PC-9 (cell line): Measurements from ENCODE around the gene SLC12A3. TPM values are rescaled to one million over a fixed set of nuclear protein-coding genes. Genes with fewer than 3 reads are reported as not detected.

Experiments used
- BruUV-seq: library from RNA; stranded (reverse); fragments of 400-500 nt; replicated peaks from 2 replicates; lab custom pipeline; 2021; lab: Mats Ljungman, UMichigan
- CTCF ChIA-PET: fragments of 300-600 bp; sonication (Branson Sonifier 250); formaldehyde crosslinking; loops from one replicate; lab custom pipeline; 2022; ENCODE audit warnings: antibody characterized with exemption; lab: Charles Lee
- POLR2A ChIA-PET: fragments of 300-600 bp; sonication (Branson Sonifier 250); formaldehyde crosslinking; loops from one replicate; lab custom pipeline; 2022; ENCODE audit warnings: antibody characterized with exemption; ENCODE audit not compliant: unreplicated experiment; lab: Charles Lee
- DNase-seq, 2 experiments: peaks; one replicate each; pipeline versions ENCODE4 v3.0.0 to v3.0.0-alpha.2; 2015 to 2022; ENCODE audit warnings: mixed read lengths in 1 of 2
- H2AFZ ChIP-seq: fragments of 200-600 bp; sonication (generic); 2 replicates; pipeline ENCODE4 v1.8.1; 2017; ENCODE audit warnings: antibody characterized with exemption
- H3F3A ChIP-seq: fragments of 200-600 bp; sonication (generic); 2 replicates; pipeline ENCODE4 v1.8.1; 2017; ENCODE audit warnings: antibody characterized with exemption, mild to moderate bottlenecking, low read depth; ENCODE audit not compliant: insufficient read depth
- H3K27ac ChIP-seq: fragments of 200-600 bp; sonication (generic); 2 replicates; pipeline ENCODE4 v1.6.1; 2016; ENCODE audit warnings: mixed run types
- H3K27me3 ChIP-seq: fragments of 200-600 bp; sonication (generic); 2 replicates; pipeline ENCODE4 v1.6.1; 2016; ENCODE audit warnings: low read depth, mixed run types; ENCODE audit not compliant: insufficient read depth
- H3K36me3 ChIP-seq: fragments of 200-600 bp; sonication (generic); 2 replicates; pipeline ENCODE4 v1.6.1; 2016; ENCODE audit warnings: low read depth, mixed run types
- H3K4me1 ChIP-seq: fragments of 200-600 bp; sonication (generic); replicated peaks from 2 replicates; pipeline ENCODE4 v1.6.1; 2016; ENCODE audit warnings: mixed run types; ENCODE audit not compliant: insufficient read depth
- H3K4me2 ChIP-seq: fragments of 200-600 bp; sonication (generic); 2 replicates; pipeline ENCODE4 v1.6.1; 2017; ENCODE audit warnings: mixed run types
- H3K4me3 ChIP-seq: fragments of 200-600 bp; sonication (generic); 2 replicates; pipeline ENCODE4 v1.6.1; 2016; ENCODE audit warnings: mixed run types
- H3K79me2 ChIP-seq: fragments of 200-600 bp; sonication (generic); 2 replicates; pipeline ENCODE4 v1.6.1; 2017; ENCODE audit warnings: low read depth, mixed run types
- H3K9me2 ChIP-seq: fragments of 200-600 bp; sonication (generic); 2 replicates; pipeline ENCODE4 v1.8.1; 2017; ENCODE audit warnings: mild to moderate bottlenecking; ENCODE audit not compliant: insufficient read depth
- H3K9me3 ChIP-seq: fragments of 200-600 bp; sonication (generic); 2 replicates; pipeline ENCODE4 v1.8.1; 2016; ENCODE audit warnings: low read depth; ENCODE audit not compliant: insufficient read depth
- H4K20me1 ChIP-seq: fragments of 200-600 bp; sonication (generic); 2 replicates; pipeline ENCODE4 v1.8.1; 2017; ENCODE audit not compliant: insufficient read depth
- EZH2 ChIP-seq: fragments of 200-600 bp; sonication (generic); IDR thresholded peaks from 2 replicates; pipeline ENCODE4 v1.8.0; 2017; ENCODE audit warnings: antibody characterized with exemption, low read depth
- intact Hi-C: fragments of 100-400 bp; cut with micrococcal nuclease; formaldehyde crosslinking; loops from one replicate; pipeline ENCODE4 v1.10.0; 2022; ENCODE audit not compliant: unreplicated experiment
- total RNA-seq: library from RNA; stranded (reverse); gene quantifications from 2 replicates; pipeline ENCODE4 v1.2.3, GENCODE V29; 2021
- TF ChIP-seq, protein P1 (sequence below): fragments of 200-600 bp; sonication (generic); conservative IDR thresholded peaks from 2 replicates; pipeline ENCODE4 v1.6.1; 2017; ENCODE audit warnings: mixed run types, antibody characterized with exemption, mild to moderate bottlenecking, moderate library complexity

SLC12A3 gene
- total RNA-seq, 1 experiment from 2014 or later, result 0.26 TPM

GRCh38 chr16:56896244-56896643, 31.2 kb downstream of the SLC12A3 start:
- Histone ChIP-seq H3K9me3 (no peaks in the 10 kb centered on the region), H3K27me3 (peaks cover 8% of the 10 kb centered on the region; the same call in 1 of the 2 replicates), H3K9me2 (no peaks in the 10 kb centered on the region), H3K27ac (no peak overlapping the region), H2AFZ (no peak overlapping the region), H3K4me3 (no peak overlapping the region), H3K4me2 (no peak overlapping the region), H3K36me3 (no peaks in the 10 kb centered on the region), H3K79me2 (no peaks in the 10 kb centered on the region), H3F3A (peaks cover 8% of the 10 kb centered on the region; the same call in 1 of the 2 replicates), H3K4me1 (peaks cover 5% of the 10 kb centered on the region), H4K20me1 (no peaks in the 10 kb centered on the region)
- no TSS peak for BruUV-seq
- intact Hi-C loops, result no loop called here
- TF ChIP-seq, protein P1, sequence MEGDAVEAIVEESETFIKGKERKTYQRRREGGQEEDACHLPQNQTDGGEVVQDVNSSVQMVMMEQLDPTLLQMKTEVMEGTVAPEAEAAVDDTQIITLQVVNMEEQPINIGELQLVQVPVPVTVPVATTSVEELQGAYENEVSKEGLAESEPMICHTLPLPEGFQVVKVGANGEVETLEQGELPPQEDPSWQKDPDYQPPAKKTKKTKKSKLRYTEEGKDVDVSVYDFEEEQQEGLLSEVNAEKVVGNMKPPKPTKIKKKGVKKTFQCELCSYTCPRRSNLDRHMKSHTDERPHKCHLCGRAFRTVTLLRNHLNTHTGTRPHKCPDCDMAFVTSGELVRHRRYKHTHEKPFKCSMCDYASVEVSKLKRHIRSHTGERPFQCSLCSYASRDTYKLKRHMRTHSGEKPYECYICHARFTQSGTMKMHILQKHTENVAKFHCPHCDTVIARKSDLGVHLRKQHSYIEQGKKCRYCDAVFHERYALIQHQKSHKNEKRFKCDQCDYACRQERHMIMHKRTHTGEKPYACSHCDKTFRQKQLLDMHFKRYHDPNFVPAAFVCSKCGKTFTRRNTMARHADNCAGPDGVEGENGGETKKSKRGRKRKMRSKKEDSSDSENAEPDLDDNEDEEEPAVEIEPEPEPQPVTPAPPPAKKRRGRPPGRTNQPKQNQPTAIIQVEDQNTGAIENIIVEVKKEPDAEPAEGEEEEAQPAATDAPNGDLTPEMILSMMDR, result no peak
- no peak for TF ChIP-seq EZH2
- ChIA-PET CTCF (no interaction called here), POLR2A (interaction anchor here (0.7 kb wide), 1 partner anchor 637 kb away, joined by 5 read pairs; no protein-coding TSS in a partner anchor)
- DNase-seq, result no peak

DNA sequence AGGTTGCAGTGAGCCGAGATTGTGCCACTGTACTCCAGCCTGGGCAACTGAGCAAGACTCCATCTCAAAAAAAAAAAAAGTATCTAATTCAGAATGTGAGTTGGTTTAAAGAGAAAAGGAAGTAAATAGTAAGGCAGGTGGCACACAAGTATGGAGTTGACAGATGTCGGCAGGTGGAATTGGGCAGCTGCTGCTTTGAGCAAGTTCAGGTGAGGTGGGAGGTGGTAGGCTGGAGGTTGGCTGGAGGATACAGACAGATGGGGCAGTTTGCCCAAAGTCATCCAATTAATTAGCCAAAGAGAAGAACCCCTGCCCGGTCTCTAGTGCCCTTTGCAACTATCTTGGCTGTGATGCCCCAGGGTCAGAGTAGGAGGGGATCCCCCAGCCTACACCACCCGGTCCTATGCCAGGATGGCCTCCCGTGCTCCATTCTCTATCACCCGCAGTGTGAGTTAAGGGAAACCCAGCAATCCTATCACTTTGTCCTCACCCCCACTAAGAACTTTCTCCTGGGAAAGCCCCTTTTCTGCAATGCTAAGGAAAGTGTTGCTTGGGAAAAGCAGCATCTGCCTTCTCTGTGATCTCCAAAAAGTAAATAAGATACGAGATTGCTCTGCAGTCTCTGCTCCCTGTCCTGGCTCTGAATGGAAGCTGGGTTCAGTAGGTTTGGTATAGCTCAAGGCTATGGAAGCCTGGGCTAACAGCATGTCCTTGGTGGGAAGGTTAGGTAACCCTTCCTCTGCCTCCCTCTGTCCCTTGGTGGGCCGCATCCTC, 32.2 kb downstream of the SLC12A3 start:
- no peak overlapping the region for H3K4me3 ChIP-seq
- CTCF ChIA-PET, result no interaction called here
- POLR2A ChIA-PET, result interaction anchor here (0.7 kb wide), 1 partner anchor 638 kb away, joined by 5 read pairs; no protein-coding TSS in a partner anchor
- TF ChIP-seq, protein P1, result no peak
- TF ChIP-seq EZH2, result no peak
- H3K9me2 ChIP-seq, result no peaks in the 10 kb centered on the region
- no peak for DNase-seq
- BruUV-seq, result no TSS peak
- H3F3A ChIP-seq, result peaks cover 8% of the 10 kb centered on the region; the same call in 1 of the 2 replicates
- no peaks in the 10 kb centered on the region for H4K20me1 ChIP-seq
- no peaks in the 10 kb centered on the region for H3K79me2 ChIP-seq
- H3K4me2 ChIP-seq, result no peak overlapping the region
- H3K4me1 ChIP-seq, result peaks cover 5% of the 10 kb centered on the region
- H2AFZ ChIP-seq, result no peak overlapping the region
- H3K27me3 ChIP-seq, result peaks cover 8% of the 10 kb centered on the region; the same call in 1 of the 2 replicates
- no peak overlapping the region for H3K27ac ChIP-seq
- no peaks in the 10 kb centered on the region for H3K9me3 ChIP-seq
- intact Hi-C loops, result no loop called here
- no peaks in the 10 kb centered on the region for H3K36me3 ChIP-seq

- H4K20me1 ChIP-seq, result no peaks in the 10 kb centered on the region
- H3K27ac ChIP-seq, result no peak overlapping the region
- H3K9me3 ChIP-seq, result no peaks in the 10 kb centered on the region
- BruUV-seq, result no TSS peak
- no peak for DNase-seq
- H3K4me3 ChIP-seq, result no peak overlapping the region
- H3K27me3 ChIP-seq, result peaks cover 8% of the 10 kb centered on the region; the same call in 1 of the 2 replicates
- TF ChIP-seq, protein P1, result no peak
- TF ChIP-seq EZH2, result no peak
- H3K36me3 ChIP-seq, result no peaks in the 10 kb centered on the region
- peaks cover 8% of the 10 kb centered on the region; the same call in 1 of the 2 replicates for H3F3A ChIP-seq
- no peaks in the 10 kb centered on the region for H3K79me2 ChIP-seq
- H3K9me2 ChIP-seq, result no peaks in the 10 kb centered on the region
- ChIA-PET POLR2A (no interaction called here), CTCF (no interaction called here)
- peaks cover 5% of the 10 kb centered on the region for H3K4me1 ChIP-seq
- no peak overlapping the region for H3K4me2 ChIP-seq
- intact Hi-C loops, result no loop called here
- H2AFZ ChIP-seq, result no peak overlapping the region
Measured at GRCh38 chr16:56898847-56899246, 33.8 kb downstream of the SLC12A3 start.
